Lung (tissue), 12 donors: ENCODE results near the gene UBE2O. TPM values are rescaled to one million over a fixed set of nuclear protein-coding genes. Genes with fewer than 3 reads are reported as not detected.

ENCODE experiments used
- ATAC-seq: fragments of 200-7000 bp; cut with Tn5 transposase; one replicate; pipeline ENCODE4 v1.9.1; 2020; ENCODE audit warnings: moderate number of reproducible peaks; ENCODE audit not compliant: insufficient read depth, low FRiP score
- DNase-seq, 3 donors: peaks; one replicate each; pipeline ENCODE4 v3.0.0-alpha.2; 2013 to 2017
- H3K27ac ChIP-seq, 2 donors: one replicate each; pipeline ENCODE4 v1.5.1; 2013; ENCODE audit warnings: mild to moderate bottlenecking in 2 of 2, moderate library complexity in 2 of 2, control low read depth in 1 of 2, inconsistent platforms in 1 of 2, low read depth in 1 of 2, low read length in 1 of 2
- H3K27me3 ChIP-seq, 3 donors: one replicate each; pipeline ENCODE4 v1.5.1; 2013; ENCODE audit warnings: low read length in 2 of 3; ENCODE audit not compliant: control insufficient read depth in 3 of 3, insufficient read depth in 3 of 3
- H3K36me3 ChIP-seq, 4 donors: one replicate each; pipeline ENCODE4 v1.5.1; 2013; ENCODE audit warnings: low read length in 4 of 4, mild to moderate bottlenecking in 1 of 4, moderate library complexity in 1 of 4; ENCODE audit not compliant: control insufficient read depth in 4 of 4, insufficient read depth in 4 of 4
- H3K4me1 ChIP-seq, 5 donors: one replicate each; pipeline ENCODE4 v1.5.1; 2013; ENCODE audit warnings: low read length in 5 of 5, mild to moderate bottlenecking in 2 of 5, moderate library complexity in 1 of 5; ENCODE audit not compliant: control insufficient read depth in 5 of 5, insufficient read depth in 5 of 5
- H3K4me3 ChIP-seq: one replicate; pipeline ENCODE4 v1.5.1; 2013; ENCODE audit warnings: mild to moderate bottlenecking, control low read depth, moderate library complexity
- H3K9ac ChIP-seq, 2 donors: one replicate each; pipeline ENCODE4 v1.5.1; 2013; ENCODE audit warnings: low read length in 2 of 2, control low read depth in 1 of 2; ENCODE audit not compliant: insufficient read depth in 1 of 2
- H3K9me3 ChIP-seq, 4 donors: one replicate each; pipeline ENCODE4 v1.5.1; 2013; ENCODE audit warnings: low read length in 3 of 4, mild to moderate bottlenecking in 1 of 4, moderate library complexity in 1 of 4; ENCODE audit not compliant: control insufficient read depth in 4 of 4, insufficient read depth in 3 of 4
- CTCF ChIP-seq: IDR thresholded peaks from 2 replicates; pipeline ENCODE4 v1.5.1; 2012; ENCODE audit warnings: mild to moderate bottlenecking; ENCODE audit errors: control extremely low read depth, extremely low read depth
- WGBS, 2 donors: extraction: QIAGEN DNeasy Blood & Tissue Kit; methylation state at CpG; one replicate each; pipeline ENCODE4 v1.1.7; 2013; 5-methylcytosine and 5-hydroxymethylcytosine counted together
- polyA plus RNA-seq, 2 donors: library from polyadenylated mRNA; stranded (reverse); fragments of 200-250 nt; gene quantifications; one replicate each; pipeline ENCODE4 v1.2.1, GENCODE V29; 2013
- total RNA-seq, 2 donors: library from RNA; depleted of rRNA in 1 of 2; stranded (reverse); fragments of >200 nt in 1 of 2; gene quantifications; one replicate each; pipeline ENCODE4 v1.2.1, GENCODE V29; 2014 to 2021
- donor health status: control.
- donor health status: control.
- donor health status: Bipolar disorder and iron deficiency.
- donor health status: healthy.
- donor health status: DM: yes; HTN: yes; CAD: no.

The UBE2O gene
- total and polyA plus RNA-seq, 4 donors: 10.8 to 24.6 (median 17.7) TPM

DNA sequence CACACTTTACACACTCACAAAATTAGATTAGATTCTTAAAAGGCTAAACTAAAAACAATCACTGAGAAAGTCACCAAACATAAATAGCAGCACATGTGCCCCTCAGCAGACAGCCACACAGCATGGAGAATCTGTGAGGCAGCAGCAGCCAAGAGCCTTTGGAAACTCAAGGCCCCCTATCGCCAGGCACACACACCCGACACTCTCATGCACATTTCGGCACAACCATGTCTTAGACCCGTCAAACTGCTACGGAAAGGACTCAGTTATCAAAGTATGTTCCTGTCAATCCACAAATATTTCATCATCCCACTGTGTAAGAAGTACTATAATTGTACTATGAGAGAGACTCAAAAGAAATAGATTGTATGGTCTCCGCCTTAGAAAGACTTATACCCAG lies 20.9 kb downstream of the UBE2O start:
- ATAC-seq (no peak), DNase-seq (no peak)
- 71 to 85% methylated on average over 6 of the region's 6 CpGs for WGBS, 2 donors
- Histone ChIP-seq H3K9ac (no peak overlapping the region), H3K36me3 (no peaks in the 10 kb centered on the region), H3K4me1 (peaks cover 4 to 28% (median 7%) of the 10 kb centered on the region in 5 donors), H3K4me3 (no peak overlapping the region), H3K27me3 (no peaks in the 10 kb centered on the region), H3K27ac (peak overlapping the region in 1 of 2 donors; percentile 60), H3K9me3 (no peaks in the 10 kb centered on the region)
- no peak for TF ChIP-seq CTCF

- Histone ChIP-seq H3K9ac (no peak overlapping the region), H3K9me3 (no peaks in the 10 kb centered on the region), H3K27ac (peak overlapping the region in 1 of 2 donors; percentile 60), H3K4me1 (peaks cover 4 to 33% (median 7%) of the 10 kb centered on the region in 5 donors), H3K4me3 (no peak overlapping the region), H3K36me3 (no peaks in the 10 kb centered on the region), H3K27me3 (no peaks in the 10 kb centered on the region)
- TF ChIP-seq CTCF: no peak
- no peak for DNase-seq
- ATAC-seq: no peak
- WGBS, 2 donors: 97% methylated on average over 2 of the region's 2 CpGs
Observed at GRCh38 chr17:76431509-76431908, 21.4 kb downstream of the UBE2O start.

- no peak for ATAC-seq
Observed at GRCh38 chr17:76428511-76428910, 24.4 kb downstream of the UBE2O start.

More at GRCh38 chr17:76428511-76428910, 24.4 kb downstream of the UBE2O start:
- no peaks in the 10 kb centered on the region for H3K9me3 ChIP-seq
- H3K9ac ChIP-seq: no peak overlapping the region
- WGBS, 2 donors: 88 to 92% methylated on average over 1 of the region's 1 CpG
- DNase-seq: no peak
- H3K4me3 ChIP-seq: no peak overlapping the region
- no peak overlapping the region for H3K27ac ChIP-seq
- H3K36me3 ChIP-seq: no peaks in the 10 kb centered on the region
- no peak for TF ChIP-seq CTCF
- H3K27me3 ChIP-seq: no peaks in the 10 kb centered on the region
- H3K4me1 ChIP-seq: peaks cover 4 to 34% (median 7%) of the 10 kb centered on the region in 5 donors
